ENCODE measurements around the gene CALML5.

Gene CALML5

GRCh38 chr10:5499493-5500140 is at the start of gene CALML5:
Gene CALML5, minus strand, starts transcription at chr10:5499570. Its CDS starts 132 bp downstream, at chr10:5499438.
- DNase-seq (ENCODE audit: low read depth in 3 of 3) = no peak

- DNase-seq (ENCODE audit: low read depth in 3 of 3) = no peak
Measured at GRCh38 chr10:5547931-5548660, 48.7 kb upstream of the CALML5 start.

- DNase-seq (ENCODE audit: low read depth in 3 of 3) = no peak
Measured at GRCh38 chr10:5547681-5547930, 48.2 kb upstream of the CALML5 start.

GRCh38 chr10:5546891-5547680 is 47.7 kb upstream of the CALML5 start:
- DNase-seq (ENCODE audit: low read depth in 3 of 3) = no peak

GRCh38 chr10:5545778-5546710 is 46.7 kb upstream of the CALML5 start:
- no peak for DNase-seq (ENCODE audit: low read depth in 3 of 3)

GRCh38 chr10:5545426-5545777 is 46.0 kb upstream of the CALML5 start:
- no peak for DNase-seq (ENCODE audit: low read depth in 3 of 3)

- no peak for DNase-seq (ENCODE audit: low read depth in 3 of 3)
Measured at GRCh38 chr10:5545011-5545410, 45.6 kb upstream of the CALML5 start.

GRCh38 chr10:5544216-5544805 is 44.9 kb upstream of the CALML5 start:
- no peak for DNase-seq (ENCODE audit: low read depth in 3 of 3)

- DNase-seq (ENCODE audit: low read depth in 3 of 3) = no peak
Measured at GRCh38 chr10:5543623-5544022, 44.3 kb upstream of the CALML5 start.

GRCh38 chr10:5542100-5542499 is 42.7 kb upstream of the CALML5 start:
- no peak for DNase-seq (ENCODE audit: low read depth in 3 of 3)

GRCh38 chr10:5540891-5541290 is 41.5 kb upstream of the CALML5 start:
- DNase-seq (ENCODE audit: low read depth in 3 of 3) = no peak

GRCh38 chr10:5540080-5540479 is 40.7 kb upstream of the CALML5 start:
- DNase-seq (ENCODE audit: low read depth in 3 of 3) = no peak

- no peak for DNase-seq (ENCODE audit: low read depth in 3 of 3)
Measured at GRCh38 chr10:5538892-5539651, 39.7 kb upstream of the CALML5 start.

GRCh38 chr10:5538446-5538845 is 39.1 kb upstream of the CALML5 start:
- DNase-seq (ENCODE audit: low read depth in 3 of 3) = no peak

- DNase-seq (ENCODE audit: low read depth in 3 of 3) = no peak
Measured at GRCh38 chr10:5537684-5538083, 38.3 kb upstream of the CALML5 start.

GRCh38 chr10:5536486-5537081 is 37.2 kb upstream of the CALML5 start:
- no peak for DNase-seq (ENCODE audit: low read depth in 3 of 3)

- no peak for DNase-seq (ENCODE audit: low read depth in 3 of 3)
Measured at GRCh38 chr10:5534880-5535856, 35.8 kb upstream of the CALML5 start.

- DNase-seq (ENCODE audit: low read depth in 3 of 3) = no peak
Measured at GRCh38 chr10:5534051-5534821, 34.9 kb upstream of the CALML5 start.

Measured in stimulated activated CD4-positive, alpha-beta T cell treated with anti-CD3 and anti-CD28 coated beads, TNF-alpha, amount 100 ng/mL, for 24 hours (primary cell).